ENCODE measurements around the gene TTLL7. TPM values are rescaled to one million over a fixed set of nuclear protein-coding genes. Genes with fewer than 3 reads are reported as not detected.
A peak's percentile ranks its signal among the peaks of the same experiment; 100 is the strongest.
"Not testable (repeated sequence)": the region's sequence is repeated elsewhere in the genome, so short reads cannot be mapped to it uniquely, and the experiment has no call there.

The TTLL7 gene
- total RNA-seq, 1 experiment from 2014 or later: 15.4 TPM

DNA sequence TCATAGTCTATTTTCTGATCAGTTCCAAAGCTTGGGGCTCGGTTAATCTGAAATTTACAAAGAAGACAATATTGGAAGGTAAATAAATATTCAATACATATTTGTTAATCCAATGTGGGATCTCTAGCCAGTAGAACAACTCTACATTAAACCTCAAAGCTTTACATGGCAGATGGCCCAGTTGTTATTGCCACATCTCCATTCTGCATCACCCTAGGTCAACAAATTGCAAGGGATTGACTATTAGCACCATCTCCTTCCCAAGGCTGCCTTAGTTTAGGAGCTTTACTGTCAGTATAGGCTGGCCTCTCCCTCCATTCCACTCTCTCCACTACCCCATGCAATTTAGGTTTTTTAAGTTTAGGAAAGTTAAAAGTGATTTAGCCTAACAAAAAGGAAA lies 69.7 kb downstream of the TTLL7 start:
- peak; percentile 15 for DNase-seq (ENCODE audit: low read depth)

DNA sequence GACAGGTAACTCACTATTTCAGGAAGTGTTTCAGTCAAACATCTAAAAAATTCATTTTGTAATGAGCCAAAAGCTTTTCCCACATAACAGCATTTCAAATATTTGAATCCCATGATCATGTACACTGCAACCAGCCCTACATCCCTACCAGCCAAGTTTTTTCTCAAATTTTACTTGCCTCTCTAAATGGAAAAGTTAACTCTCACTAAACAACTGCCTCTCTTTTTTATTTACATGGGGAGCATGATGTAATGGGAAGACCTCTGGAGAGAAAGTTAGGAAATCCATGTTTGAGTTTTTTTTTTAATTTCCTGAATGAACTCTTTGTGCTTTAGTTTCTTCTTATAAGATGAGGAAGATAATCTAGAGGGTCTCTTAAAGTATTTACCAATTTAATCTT lies 70.5 kb downstream of the TTLL7 start:
- DNase-seq (ENCODE audit: low read depth): no peak

DNA sequence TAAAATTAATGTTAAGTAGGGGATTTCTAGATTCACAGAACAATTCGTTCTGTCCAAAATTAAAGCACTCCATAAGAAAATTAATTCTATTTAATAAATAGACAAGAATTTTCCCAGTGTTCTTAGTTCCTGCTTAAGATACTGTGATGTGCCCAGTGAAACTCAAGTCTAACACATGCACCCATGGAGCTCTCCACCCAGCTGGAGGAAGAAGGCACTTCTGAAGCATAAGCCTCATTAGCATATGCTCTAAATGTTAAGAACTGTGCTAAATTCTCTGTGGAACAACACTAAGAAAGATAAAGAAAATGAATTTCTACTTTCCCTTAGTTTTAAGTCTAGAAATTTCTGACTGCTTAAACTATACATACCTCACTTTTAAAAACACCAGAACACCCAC lies 71.2 kb downstream of the TTLL7 start:
- DNase-seq (ENCODE audit: low read depth): no peak

DNA sequence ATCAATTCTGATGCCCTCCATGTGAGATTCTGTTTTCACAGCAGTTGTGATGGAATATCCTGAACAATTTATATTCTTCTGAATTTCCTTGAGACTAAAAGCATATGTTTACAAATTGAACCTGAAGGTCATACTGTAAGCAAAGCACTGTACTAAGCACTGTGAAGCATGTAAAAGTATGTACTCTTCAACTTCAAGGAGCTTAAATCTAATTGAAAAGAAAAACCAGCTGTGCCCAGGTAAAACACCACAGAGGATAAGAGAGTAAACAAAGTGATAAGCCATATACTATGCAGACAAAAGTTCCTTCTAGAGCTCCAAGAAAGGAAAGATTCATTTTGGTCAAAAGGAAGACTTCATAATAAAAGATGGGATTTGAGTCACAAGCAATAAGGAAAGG lies 71.9 kb downstream of the TTLL7 start:
- no peak for DNase-seq (ENCODE audit: low read depth)

DNA sequence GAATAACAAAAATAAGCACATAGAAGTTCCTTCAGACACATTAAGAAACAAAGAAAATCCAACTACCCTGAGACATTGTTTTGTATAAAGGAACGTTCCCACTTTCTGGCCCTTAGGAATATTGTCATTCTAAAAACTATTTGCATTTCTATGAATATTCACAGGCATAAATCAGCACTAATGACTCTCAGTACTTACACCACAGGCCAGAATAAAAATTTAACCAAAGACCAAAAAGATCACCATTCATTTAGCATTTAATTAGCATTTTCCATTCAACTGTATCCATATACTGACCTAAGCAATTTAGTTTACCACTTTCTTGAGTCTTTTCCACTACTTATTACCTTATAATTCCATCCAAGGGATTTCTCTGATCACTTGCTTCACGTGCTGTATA lies 75.4 kb downstream of the TTLL7 start:
- no peak for DNase-seq (ENCODE audit: low read depth)

DNA sequence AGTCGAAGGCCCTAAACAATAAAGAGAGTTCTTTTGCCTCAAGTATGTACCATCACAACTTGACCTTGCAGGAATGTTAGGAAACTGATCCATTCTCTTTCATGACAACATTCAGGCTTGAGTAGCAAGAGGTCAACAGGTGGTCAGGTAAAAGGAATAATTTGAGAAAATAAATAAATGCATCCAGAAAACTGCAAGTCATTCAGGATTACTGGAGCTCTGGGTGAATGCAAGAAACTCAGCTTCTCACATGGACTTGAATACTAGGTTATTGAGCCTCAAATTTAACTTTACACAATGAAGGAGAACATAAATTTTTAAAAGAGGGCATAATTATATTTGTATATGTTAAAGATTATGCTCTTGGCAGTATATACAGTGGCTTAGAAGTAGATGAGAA lies 76.5 kb downstream of the TTLL7 start:
- no peak for DNase-seq (ENCODE audit: low read depth)

DNA sequence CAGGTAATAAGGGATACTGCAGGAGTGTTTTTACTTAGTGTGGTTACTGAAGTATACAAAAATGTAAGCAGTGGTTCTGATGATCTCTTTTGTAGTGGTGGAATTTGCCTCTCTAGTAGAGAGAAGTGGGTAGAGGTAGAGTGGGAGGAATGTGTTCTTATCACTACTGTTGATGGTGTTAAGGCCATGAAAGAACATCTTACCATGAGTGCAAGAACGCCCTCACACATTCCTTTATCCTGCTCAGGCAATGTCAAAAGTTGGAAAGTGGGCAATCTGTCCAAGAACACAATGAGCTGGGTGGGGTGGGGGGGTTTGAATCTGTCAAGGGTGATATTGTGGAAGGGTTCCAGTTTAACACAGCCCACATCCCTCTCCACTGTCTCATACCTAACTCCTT lies 78.6 kb downstream of the TTLL7 start:
- DNase-seq (ENCODE audit: low read depth): no peak

DNA sequence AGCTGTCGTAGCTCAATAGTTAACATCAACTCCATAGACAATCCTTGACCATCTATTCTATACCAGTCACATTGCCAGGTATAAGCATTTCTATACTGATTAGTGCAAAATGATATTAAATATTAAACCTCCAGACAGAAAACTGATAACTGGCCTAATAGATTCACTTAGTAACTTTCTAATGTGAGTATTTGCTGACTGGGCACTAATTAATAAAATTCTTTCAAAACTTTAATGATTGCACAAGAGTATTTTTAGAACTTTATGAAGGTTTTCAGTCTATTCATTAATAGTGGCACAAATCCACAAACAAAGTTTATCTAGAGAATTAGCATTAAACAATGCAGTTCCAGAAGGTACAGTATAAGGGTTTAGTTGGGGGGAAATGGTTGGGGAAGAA lies 79.1 kb downstream of the TTLL7 start:
- no peak for DNase-seq (ENCODE audit: low read depth)

DNA sequence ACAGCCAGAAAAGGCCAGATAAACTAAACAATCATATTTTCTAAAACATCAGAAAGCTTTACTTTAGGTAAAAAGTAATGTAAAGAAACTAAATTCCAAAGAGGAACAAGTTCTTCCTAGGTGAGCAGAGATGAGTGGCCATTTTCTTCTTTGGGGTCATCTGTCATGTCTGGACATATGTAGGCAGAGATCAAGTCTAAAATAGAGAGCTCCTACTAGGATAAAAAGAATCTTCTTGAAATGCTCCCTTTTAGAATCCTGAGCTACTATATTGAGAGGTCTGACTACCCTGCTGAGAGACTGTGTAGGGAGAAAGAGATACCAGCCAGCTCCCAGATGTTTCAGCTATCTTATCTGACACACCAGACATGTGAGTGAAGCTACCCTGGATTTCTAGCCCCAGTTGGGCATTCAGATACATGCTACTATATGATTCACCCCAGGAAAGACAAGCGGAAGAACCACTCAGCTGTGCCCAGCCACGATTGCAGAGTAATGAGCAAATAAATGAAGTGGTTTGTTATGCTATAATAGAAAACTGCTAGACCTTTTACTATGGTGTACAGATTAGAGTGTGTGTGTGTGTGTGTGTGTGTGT lies 80.1 kb downstream of the TTLL7 start:
- no peak for DNase-seq (ENCODE audit: low read depth)

DNA sequence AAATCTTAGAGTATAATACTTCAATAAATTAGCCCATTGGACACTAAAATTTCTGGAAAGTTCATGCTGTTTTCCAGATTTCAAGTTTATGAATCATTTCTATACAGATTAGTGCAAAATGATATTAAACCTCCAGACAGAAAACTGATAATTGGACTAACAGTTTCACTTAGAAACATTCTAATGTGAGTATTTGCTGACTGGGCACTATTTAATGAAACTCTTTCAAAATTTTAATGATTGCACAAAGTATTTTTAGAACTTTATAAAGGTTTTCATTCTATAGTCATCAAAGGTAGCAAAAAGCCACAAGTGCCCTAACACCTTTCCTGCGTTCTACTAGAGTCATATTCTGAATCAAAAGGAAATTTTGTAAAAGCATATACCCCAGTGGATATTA lies 81.0 kb downstream of the TTLL7 start:
- no peak for DNase-seq (ENCODE audit: low read depth)

DNA sequence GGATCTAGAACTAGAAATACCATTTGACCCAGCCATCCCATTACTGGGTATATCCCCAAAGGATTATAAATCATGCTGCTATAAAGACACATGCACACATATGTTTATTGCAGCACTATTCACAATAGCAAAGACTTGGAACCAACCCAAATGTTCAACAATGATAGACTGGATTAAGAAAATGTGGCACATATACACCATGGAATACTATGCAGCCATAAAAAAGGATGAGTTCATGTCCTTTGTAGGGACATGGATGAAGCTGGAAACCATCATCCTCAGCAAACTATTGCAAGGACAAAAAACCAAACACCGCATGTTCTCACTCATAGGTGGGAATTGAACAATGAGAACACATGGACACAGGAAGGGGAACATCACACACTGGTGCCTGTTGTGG lies 82.8 kb downstream of the TTLL7 start:
- DNase-seq (ENCODE audit: low read depth): not testable (repeated sequence)

DNA sequence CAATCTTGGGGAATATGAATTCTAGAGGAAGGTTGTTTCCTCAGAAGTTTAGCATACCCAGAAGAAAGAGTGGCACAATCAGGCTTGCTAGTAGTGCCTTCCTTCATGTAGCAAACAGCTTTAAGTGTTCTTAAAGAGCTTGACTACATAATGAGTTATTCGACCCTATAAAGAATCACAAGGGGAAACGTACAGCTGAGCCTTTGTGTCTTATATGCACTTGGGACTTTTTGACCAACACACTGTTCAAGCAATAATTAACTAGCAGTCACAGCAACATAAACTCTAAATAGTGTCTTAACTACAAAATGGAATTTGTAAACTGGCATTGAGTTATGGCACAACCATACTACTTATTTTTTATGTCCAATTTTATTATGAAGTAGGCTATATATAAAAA lies 86.1 kb downstream of the TTLL7 start:
- DNase-seq (ENCODE audit: low read depth): no peak

DNA sequence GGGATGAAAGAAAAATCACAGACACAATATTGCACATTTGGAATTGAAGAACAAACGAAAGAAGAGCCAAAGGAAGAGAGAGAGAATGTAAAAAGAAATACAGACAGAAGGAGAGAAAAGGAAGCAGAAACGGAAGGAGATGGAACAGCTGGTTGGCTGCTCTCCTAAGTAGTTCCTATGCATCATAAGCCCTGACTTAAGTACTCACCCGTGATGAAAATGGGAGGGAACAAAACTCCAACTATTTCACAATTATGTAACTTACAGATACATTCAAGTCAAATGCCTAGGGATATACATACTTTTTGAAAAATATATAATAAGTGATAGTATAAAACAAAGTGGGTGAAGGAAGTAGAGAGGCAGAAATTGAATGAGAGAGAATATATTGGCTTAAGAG lies 88.5 kb downstream of the TTLL7 start:
- no peak for DNase-seq (ENCODE audit: low read depth)

DNA sequence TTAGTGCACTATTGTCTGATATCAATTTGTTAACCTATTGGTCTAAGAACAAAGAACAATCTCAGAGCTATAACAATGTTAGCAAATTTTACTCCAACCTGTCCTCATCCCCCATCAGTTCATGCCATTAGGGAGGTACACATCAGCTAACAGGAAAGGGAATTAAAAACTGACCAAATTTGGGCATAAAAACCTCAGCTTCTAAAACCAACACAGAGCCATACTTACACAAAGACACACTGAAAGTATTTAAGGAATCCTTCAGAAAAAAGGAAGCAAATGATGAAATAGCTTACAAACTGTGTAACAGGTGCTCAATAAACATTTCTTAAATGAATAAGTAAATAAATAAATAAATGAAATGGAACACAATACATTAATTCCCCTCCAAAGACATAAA lies 89.2 kb downstream of the TTLL7 start:
- no peak for DNase-seq (ENCODE audit: low read depth)

DNA sequence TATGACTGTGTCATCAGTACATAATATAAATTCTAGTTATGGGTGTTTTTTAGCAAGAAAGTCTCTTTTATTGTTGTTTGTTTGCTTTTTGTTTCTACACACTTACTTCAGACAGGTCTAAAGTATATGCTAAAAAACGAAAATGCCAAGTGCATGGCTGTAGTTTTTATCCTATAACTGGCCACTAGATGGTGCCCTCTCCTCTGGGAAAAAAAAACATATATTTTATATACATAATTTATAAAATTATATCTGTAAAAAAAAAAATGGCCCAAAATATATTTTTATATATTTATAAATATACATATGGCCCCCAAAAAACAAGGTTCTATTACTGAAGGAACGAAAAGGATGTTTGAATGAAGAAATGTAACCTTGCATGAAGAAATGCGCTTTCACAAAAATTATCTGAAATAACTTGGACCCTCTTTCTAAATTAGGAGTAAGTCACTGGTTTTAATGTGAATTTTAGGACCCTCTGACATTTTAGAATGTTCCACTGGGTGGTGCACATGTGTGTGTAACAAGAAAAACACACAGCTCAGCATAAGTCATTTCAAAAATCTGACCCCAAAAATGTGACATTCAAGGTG lies 93.5 kb downstream of the TTLL7 start:
- peak; percentile 12 for DNase-seq (ENCODE audit: low read depth)

DNA sequence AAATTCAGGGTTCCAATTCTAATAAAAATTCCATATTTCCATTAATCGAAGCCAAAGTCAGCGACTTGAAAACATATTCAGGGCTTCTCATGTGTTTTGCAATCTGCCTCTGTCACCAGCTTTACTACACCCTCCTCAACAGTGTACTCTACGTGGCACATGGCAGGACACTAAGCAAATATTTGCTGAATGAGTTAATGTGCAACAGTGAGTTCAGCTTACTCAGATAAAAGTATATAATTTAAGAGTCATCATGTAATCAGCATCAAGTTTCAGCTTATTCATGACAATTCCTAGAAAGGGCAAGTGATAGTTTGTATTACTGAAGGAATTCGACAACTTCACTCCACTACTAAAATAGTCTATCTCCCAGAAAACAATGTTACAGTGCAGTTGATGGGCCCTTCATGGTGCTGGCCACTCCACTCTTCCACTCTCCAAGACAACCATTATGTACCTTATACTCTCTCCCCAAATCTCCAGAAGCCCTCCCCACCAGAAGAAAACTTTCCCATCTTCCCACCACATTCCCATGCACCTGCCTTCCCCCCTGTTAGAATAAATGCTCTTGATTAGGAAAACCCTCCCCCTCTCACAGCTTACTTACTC lies 97.3 kb downstream of the TTLL7 start:
- DNase-seq (ENCODE audit: low read depth): peak; percentile 61

DNA sequence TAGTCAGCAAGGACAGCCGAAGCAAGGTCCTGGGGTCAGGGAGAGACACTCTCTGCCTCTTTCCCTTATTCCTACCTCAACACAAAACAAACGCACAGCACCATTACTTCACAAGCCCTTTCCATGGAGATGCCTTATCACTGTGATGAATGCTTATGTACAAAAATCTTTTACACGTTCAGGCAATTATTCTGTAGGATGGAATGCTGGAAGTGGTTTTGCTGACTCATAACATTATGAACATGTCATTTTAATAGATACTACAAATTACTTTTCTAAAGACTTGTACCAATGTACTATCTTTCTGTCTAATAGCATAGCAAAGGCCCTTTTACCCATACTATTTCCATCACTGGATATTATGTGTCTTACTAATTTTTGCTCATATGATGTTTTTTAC lies 98.4 kb downstream of the TTLL7 start:
- peak; percentile 57 for DNase-seq (ENCODE audit: low read depth)

DNA sequence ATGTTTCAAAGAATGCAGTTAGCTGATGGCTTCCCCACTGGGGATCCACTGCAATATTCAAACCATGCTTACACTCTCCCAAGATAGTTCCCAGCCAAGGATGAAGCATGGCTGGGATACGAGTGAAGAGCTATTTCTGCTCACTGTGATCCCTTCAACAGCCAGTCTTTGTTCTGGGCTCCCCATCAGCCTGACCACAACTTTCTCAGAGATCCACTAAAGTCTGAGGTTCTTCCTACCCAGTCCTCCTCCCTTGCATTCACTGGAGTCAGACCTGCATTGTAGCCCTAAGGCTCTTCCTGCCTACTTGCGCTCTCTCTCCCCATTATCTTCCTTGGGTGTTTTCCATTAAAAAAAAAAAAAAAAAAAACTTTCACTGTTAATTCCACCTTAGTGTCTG lies 101.4 kb downstream of the TTLL7 start:
- DNase-seq (ENCODE audit: low read depth): peak; percentile 59

DNA sequence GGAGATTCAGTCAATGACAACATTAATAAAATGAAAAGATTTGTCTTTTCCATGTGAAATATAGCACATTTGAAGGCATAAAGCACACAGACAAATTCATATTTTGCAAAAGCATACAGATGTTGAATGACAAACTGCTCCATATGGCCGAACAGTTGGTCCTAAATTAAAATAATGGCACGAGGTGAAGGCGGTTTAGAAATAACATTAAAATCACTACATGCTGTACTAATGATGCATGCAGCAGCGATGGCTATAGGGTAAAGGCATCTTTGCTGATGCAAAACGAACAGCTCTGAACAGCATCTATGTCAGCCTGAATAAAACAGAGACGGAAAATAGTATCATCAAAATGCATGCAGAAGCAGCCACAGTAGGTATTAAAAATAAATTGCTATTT lies 102.6 kb downstream of the TTLL7 start:
- no peak for DNase-seq (ENCODE audit: low read depth)

DNA sequence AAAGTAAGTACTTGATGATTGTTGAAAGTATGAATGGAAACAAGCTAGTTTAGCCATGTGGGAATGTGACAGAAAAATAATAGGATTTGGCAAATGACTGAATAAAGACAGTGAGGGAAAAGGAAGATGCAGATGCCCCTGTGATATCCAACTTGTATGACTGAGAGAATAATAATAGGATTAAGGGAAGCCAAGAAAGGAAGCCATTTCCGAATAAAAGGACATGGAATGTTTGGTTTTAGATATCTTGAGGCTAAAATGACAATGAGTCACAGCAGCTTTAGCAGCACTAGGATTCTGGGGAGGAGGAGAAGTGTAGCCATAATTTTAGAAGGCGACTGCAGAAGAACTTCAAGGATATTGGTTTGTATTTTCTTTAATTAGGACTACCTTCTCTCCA lies 109.2 kb downstream of the TTLL7 start:
- peak; percentile 69 for DNase-seq (ENCODE audit: low read depth)

DNA sequence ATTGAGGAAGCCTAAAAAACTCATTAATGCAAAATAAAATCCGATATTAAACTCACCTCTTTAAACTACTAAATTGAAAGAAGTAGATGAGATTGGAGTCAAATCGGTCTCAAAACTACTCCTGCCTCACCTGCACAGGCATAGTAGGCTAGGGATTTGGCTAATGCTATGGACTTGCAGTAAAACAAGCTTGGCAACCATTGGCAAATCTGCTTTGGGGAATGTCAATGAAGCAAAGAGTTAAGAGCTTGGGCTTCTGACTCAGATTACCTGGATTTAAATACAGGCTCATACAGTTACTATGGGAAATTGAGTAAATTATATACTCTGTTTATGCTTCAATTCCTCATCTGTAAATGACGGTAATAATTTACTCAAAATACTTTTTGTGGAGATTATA lies 111.4 kb downstream of the TTLL7 start:
- DNase-seq (ENCODE audit: low read depth): no peak

DNA sequence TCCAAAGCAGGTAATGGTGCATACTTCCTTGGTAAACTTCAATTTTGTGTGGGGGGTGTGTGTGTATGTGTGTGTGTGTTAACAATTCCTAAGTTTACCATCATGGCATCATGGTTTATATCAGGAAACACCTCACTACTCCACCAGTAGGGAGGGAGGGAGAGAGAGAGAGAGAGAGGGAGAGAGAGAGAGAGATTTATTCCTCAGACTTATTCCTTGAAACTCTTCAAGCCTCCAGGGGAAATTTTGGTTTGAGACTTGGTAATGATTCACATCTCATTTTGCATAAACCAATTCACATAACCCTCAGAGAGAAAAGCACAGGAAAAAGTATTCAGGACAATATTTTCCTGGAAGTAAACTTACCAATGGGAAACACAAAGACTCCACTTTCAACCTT lies 115.0 kb downstream of the TTLL7 start:
- DNase-seq (ENCODE audit: low read depth): peak; percentile 57

DNA sequence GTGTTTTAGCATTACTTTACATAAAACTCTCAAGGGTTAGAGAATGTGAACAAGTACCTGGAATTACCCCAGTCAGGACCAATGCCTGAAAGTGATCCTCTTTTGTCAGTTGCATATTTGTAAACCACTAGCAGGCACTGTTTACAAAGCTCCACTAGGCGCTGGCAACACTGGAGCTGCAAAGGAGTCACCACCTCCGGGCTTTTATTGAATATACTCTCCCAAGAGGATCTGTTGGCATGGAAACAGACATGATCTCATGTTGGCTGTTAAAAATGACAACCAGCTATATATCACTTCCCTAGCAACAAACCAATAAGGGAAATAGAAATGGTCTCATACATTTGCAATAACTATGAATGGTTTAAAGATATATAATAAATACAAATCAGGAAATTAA lies 116.0 kb downstream of the TTLL7 start:
- DNase-seq (ENCODE audit: low read depth): peak; percentile 56

DNA sequence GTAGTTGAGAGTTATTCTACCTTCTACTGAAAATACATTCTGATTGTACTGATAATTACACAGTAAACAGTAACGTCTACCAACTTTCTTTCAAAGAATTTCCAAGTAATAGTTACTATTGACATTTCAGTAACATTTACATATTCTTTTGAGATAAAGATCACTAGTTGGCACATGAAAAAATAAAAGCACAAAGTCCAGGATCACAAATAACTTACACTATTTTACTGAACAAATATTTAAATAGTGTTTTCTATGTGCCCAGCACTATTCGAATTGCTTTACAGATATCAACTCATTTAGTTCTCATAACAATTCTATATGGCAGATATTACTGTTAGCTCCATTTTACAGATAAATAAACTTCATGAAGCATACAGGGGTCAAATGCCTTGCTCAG lies 126.4 kb downstream of the TTLL7 start:
- no peak for DNase-seq (ENCODE audit: low read depth)

Measured in RPMI7951 (cell line).